GM10248 (cell line): ENCODE data around the gene COL1A1.

ENCODE experiments used
- CTCF ChIA-PET: fragments of 300-600 bp; sonication (Branson Sonifier 250); formaldehyde crosslinking; extraction: SDS; loops from one replicate; lab custom pipeline; 2021; ENCODE audit warnings: antibody characterized with exemption; lab: Yijun Ruan, JAX
- POLR2A ChIA-PET: fragments of 350-650 bp; sonication (Branson Sonifier 250); formaldehyde crosslinking; extraction: SDS; loops from one replicate; lab custom pipeline; 2020; ENCODE audit warnings: antibody characterized with exemption; lab: Yijun Ruan, JAX
- DNase-seq: peaks from one replicate; pipeline ENCODE4 v3.0.0; 2012; ENCODE audit errors: extremely low spot score
- TF ChIP-seq, protein P1 (sequence below): IDR thresholded peaks from 2 replicates; pipeline ENCODE4 v1.5.1; 2012; ENCODE audit warnings: mild to moderate bottlenecking, low read depth; ENCODE audit errors: extremely low read depth, missing control alignments, control extremely low read depth

Gene COL1A1

DNA sequence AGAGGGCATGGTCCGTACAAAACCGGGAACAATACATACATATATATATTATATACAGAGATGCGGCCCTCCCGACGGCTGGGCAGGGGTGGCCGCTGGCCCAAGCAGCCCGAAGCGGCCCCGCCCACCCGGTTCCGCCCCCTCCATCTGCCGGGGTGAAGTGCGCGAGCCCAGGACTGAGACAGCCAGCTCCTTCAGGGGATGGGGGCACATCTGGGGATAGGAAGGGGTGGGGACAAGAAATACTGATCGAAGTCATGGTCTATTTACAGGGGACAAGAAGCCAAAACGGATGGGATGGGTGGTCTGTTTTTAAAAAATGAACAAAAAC, 67.7 kb downstream of the COL1A1 start:
- CTCF ChIA-PET: interaction anchor here (2.0 to 4.4 kb wide), 2 partner anchors 36 to 40 kb away, joined by 5 to 22 read pairs; partner anchors contain the start of gene PDK2
- TF ChIP-seq, protein P1, sequence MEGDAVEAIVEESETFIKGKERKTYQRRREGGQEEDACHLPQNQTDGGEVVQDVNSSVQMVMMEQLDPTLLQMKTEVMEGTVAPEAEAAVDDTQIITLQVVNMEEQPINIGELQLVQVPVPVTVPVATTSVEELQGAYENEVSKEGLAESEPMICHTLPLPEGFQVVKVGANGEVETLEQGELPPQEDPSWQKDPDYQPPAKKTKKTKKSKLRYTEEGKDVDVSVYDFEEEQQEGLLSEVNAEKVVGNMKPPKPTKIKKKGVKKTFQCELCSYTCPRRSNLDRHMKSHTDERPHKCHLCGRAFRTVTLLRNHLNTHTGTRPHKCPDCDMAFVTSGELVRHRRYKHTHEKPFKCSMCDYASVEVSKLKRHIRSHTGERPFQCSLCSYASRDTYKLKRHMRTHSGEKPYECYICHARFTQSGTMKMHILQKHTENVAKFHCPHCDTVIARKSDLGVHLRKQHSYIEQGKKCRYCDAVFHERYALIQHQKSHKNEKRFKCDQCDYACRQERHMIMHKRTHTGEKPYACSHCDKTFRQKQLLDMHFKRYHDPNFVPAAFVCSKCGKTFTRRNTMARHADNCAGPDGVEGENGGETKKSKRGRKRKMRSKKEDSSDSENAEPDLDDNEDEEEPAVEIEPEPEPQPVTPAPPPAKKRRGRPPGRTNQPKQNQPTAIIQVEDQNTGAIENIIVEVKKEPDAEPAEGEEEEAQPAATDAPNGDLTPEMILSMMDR: no peak
- no peak for DNase-seq
- POLR2A ChIA-PET: interaction anchor here (0.7 kb wide), 1 partner anchor 11 kb away, joined by 4 read pairs; no protein-coding TSS in a partner anchor
